CD4-positive, alpha-beta T cell treated with Interleukin-1 beta for 1 hour (primary cell): ENCODE results near the gene SMIM1.
A peak's percentile ranks its signal among the peaks of the same experiment; 100 is the strongest.

Source experiments
- DNase-seq, 2 donors: peaks; one replicate each; pipeline ENCODE4 v3.0.0-alpha.2; 2020 to 2022

The SMIM1 gene

GRCh38 chr1:3777647-3778589 is 5.4 kb downstream of the SMIM1 start:
- no peak for DNase-seq

- no peak for DNase-seq
Observed at GRCh38 chr1:3778590-3779264, 6.2 kb downstream of the SMIM1 start.

- DNase-seq = no peak
Observed at GRCh38 chr1:3779265-3779911, 6.8 kb downstream of the SMIM1 start.

GRCh38 chr1:3779912-3780416 is 7.4 kb downstream of the SMIM1 start:
- DNase-seq = no peak

- DNase-seq = no peak
Observed at GRCh38 chr1:3780901-3781300, 8.4 kb downstream of the SMIM1 start.

GRCh38 chr1:3783651-3784474 is 11.3 kb downstream of the SMIM1 start:
- no peak for DNase-seq

- no peak for DNase-seq
Observed at GRCh38 chr1:3785045-3785444, 12.5 kb downstream of the SMIM1 start.

- no peak for DNase-seq
Observed at GRCh38 chr1:3785456-3786157, 13.1 kb downstream of the SMIM1 start.

GRCh38 chr1:3786468-3787348 is 14.2 kb downstream of the SMIM1 start:
- no peak for DNase-seq

GRCh38 chr1:3787349-3787715 is 14.8 kb downstream of the SMIM1 start:
- peak in 1 of 2 donors; percentile 20 for DNase-seq

GRCh38 chr1:3787745-3788605 is 15.4 kb downstream of the SMIM1 start:
- DNase-seq = no peak

- DNase-seq = no peak
Observed at GRCh38 chr1:3788756-3789420, 16.3 kb downstream of the SMIM1 start.

GRCh38 chr1:3789421-3790300 is 17.1 kb downstream of the SMIM1 start:
- no peak for DNase-seq

- DNase-seq = no peak
Observed at GRCh38 chr1:3790500-3790923, 18.0 kb downstream of the SMIM1 start.

GRCh38 chr1:3790952-3791351 is 18.4 kb downstream of the SMIM1 start:
- no peak for DNase-seq

GRCh38 chr1:3795453-3796214 is 23.1 kb downstream of the SMIM1 start:
- DNase-seq = no peak
